DND-41 (cell line): Measurements from ENCODE around the gene TFR2.

Experiments used
- EZH2 ChIP-seq: IDR thresholded peaks from 3 replicates; pipeline ENCODE4 v1.6.1; 2012; ENCODE audit warnings: borderline replicate concordance, low read depth, mild to moderate bottlenecking, moderate library complexity, low read length, inconsistent platforms; ENCODE audit not compliant: severe bottlenecking
- TF ChIP-seq, protein P1 (sequence below): IDR thresholded peaks from 2 replicates; pipeline ENCODE4 v1.5.1; 2012; ENCODE audit warnings: borderline replicate concordance, low read length, moderate library complexity, mild to moderate bottlenecking; ENCODE audit not compliant: poor library complexity, severe bottlenecking; ENCODE audit errors: extremely low read depth

- TF ChIP-seq, protein P1, sequence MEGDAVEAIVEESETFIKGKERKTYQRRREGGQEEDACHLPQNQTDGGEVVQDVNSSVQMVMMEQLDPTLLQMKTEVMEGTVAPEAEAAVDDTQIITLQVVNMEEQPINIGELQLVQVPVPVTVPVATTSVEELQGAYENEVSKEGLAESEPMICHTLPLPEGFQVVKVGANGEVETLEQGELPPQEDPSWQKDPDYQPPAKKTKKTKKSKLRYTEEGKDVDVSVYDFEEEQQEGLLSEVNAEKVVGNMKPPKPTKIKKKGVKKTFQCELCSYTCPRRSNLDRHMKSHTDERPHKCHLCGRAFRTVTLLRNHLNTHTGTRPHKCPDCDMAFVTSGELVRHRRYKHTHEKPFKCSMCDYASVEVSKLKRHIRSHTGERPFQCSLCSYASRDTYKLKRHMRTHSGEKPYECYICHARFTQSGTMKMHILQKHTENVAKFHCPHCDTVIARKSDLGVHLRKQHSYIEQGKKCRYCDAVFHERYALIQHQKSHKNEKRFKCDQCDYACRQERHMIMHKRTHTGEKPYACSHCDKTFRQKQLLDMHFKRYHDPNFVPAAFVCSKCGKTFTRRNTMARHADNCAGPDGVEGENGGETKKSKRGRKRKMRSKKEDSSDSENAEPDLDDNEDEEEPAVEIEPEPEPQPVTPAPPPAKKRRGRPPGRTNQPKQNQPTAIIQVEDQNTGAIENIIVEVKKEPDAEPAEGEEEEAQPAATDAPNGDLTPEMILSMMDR: no peak
- TF ChIP-seq EZH2: no peak
Measured at GRCh38 chr7:100688326-100688860, 47.0 kb upstream of the TFR2 start.
